Heart left ventricle (tissue), 16 donors: ENCODE data around the gene MAGEC1. TPM values are rescaled to one million over a fixed set of nuclear protein-coding genes. Genes with fewer than 3 reads are reported as not detected.

Source experiments
- ATAC-seq, 4 donors: fragments of 200-7000 bp; cut with Tn5 transposase; one replicate each; pipeline ENCODE4 v1.9.1; 2020 to 2022; ENCODE audit warnings: moderate library complexity in 4 of 4, mild to moderate bottlenecking in 3 of 4, moderate number of reproducible peaks in 1 of 4
- DNase-seq, 5 donors: peaks; one replicate each; pipeline ENCODE4 v3.0.0-alpha.2; 2020
- H3K27ac ChIP-seq, 12 donors: fragments of 200-600 bp; sonication (generic) in 4 of 12; one replicate each; pipeline versions ENCODE4 v1.5.0 to v1.8.0; 2016 to 2022; ENCODE audit warnings: mild to moderate bottlenecking in 2 of 12
- H3K27me3 ChIP-seq, 9 donors: fragments of 200-600 bp; sonication (generic) in 2 of 9; one replicate each; pipeline versions ENCODE4 v1.5.1 to v1.8.0; 2016 to 2022; ENCODE audit warnings: mild to moderate bottlenecking in 3 of 9
- H3K36me3 ChIP-seq, 9 donors: fragments of 200-600 bp; sonication (generic) in 2 of 9; one replicate each; pipeline versions ENCODE4 v1.5.0 to v1.8.0; 2018 to 2022; ENCODE audit warnings: mild to moderate bottlenecking in 2 of 9
- H3K4me1 ChIP-seq, 12 donors: fragments of 200-600 bp; sonication (generic) in 4 of 12; one replicate each; pipeline versions ENCODE4 v1.5.0 to v1.8.0; 2016 to 2022; ENCODE audit warnings: mild to moderate bottlenecking in 3 of 12
- H3K4me3 ChIP-seq, 12 donors: fragments of 200-600 bp; sonication (generic) in 4 of 12; one replicate each; pipeline versions ENCODE4 v1.5.0 to v1.8.0; 2017 to 2022; ENCODE audit warnings: mild to moderate bottlenecking in 9 of 12, moderate library complexity in 4 of 12
- H3K9me3 ChIP-seq, 12 donors: fragments of 200-600 bp; sonication (generic) in 4 of 12; one replicate each; pipeline versions ENCODE4 v1.5.0 to v1.8.0; 2016 to 2022; ENCODE audit warnings: mild to moderate bottlenecking in 1 of 12
- CTCF ChIP-seq, 12 donors: fragments of 200-600 bp; sonication (generic) in 4 of 12; IDR thresholded peaks; one replicate each; pipeline versions ENCODE4 v1.5.0 to v1.8.0; 2018 to 2022; ENCODE audit warnings: antibody characterized with exemption in 12 of 12, mild to moderate bottlenecking in 5 of 12
- POLR2A ChIP-seq, 2 donors: fragments of 450-650 bp; IDR thresholded peaks; one replicate each; pipeline ENCODE4 v1.6.1; 2017; ENCODE audit warnings: antibody characterized with exemption in 2 of 2, mild to moderate bottlenecking in 2 of 2, moderate library complexity in 2 of 2
- WGBS, 4 donors: extraction: QIAGEN DNeasy Blood & Tissue Kit in 2 of 4; methylation state at CpG; one replicate each; pipeline versions ENCODE4 v1.1.5 to v1.1.7; 2013 to 2018; 5-methylcytosine and 5-hydroxymethylcytosine counted together
- intact Hi-C, 10 donors: fragments of 100-400 bp; cut with DNase I; formaldehyde crosslinking; loops; one replicate each; pipeline versions ENCODE4 v1.11.1 to v1.14.2; 2022
- polyA plus RNA-seq, 2 donors: library from polyadenylated mRNA; stranded (reverse); fragments of 200-250 nt; gene quantifications; one replicate each; pipeline ENCODE4 v1.2.3, GENCODE V29; 2013
- total RNA-seq, 9 donors: library from RNA; depleted of rRNA in 2 of 9; stranded (reverse); fragments of >200 nt in 2 of 9; fragmentation: NEBNext Ultra II Directional in 3 of 9; extraction: Animal tissue kit (Norgen Biotek cat#: 25700) in 3 of 9; gene quantifications; one replicate each; pipeline versions ENCODE4 v1.1.0 to v1.2.4, GENCODE V29; 2016 to 2023
- donor health status: ischemic (EF 13 %, LVEDD 7.1; RV severe dilation, severe dysfunction).
- donor health status: healthy with polysubstance abuse.
- donor health status: DM: no; HTN: yes; CAD: no.
- donor health status: DM: no; HTN: no; CAD: no.
- donor health status: ischemic (EF 25% LVEDD 6.9; RV normal size, moderate dysfunction).
- donor health status: ischemic (EF 25% LVEDD 5.7; RV mildly dilated, moderate dysfunction).
- donor health status: healthy.
- donor health status: DM: yes; HTN: yes; CAD: no.
- donor health status: ischemic (EF 35%, LVEDD 5.7; RV mildly dilated, moderate dysfunction).
- donor health status: nonischemic (EF 11% LVEDD 7.7; RV severe dilation, severe dysfunction).
- donor health status: DM: yes; HTN: yes; CAD: no.
- donor health status: PGD.
- donor health status: ischemic (EF 29% LVEDD 5.4; RV normal size, mild dysfunction).
- donor health status: nonischemic (EF 23%, LVEDD 6.1; RV moderate dilation, normal function).

MAGEC1 gene
- total and polyA plus RNA-seq, 11 donors: not detected

- no peak overlapping the region for H3K27ac ChIP-seq
- no peak for DNase-seq
- intact Hi-C loops: no loop called here
- no peak overlapping the region for H3K4me3 ChIP-seq
- no peaks in the 10 kb centered on the region for H3K36me3 ChIP-seq
- TF ChIP-seq POLR2A (IDR thresholded peaks at IDR 0.05) (no peak), CTCF (IDR thresholded peaks at IDR 0.05) (no peak)
- H3K4me1 ChIP-seq: no peaks in the 10 kb centered on the region
- 81 to 95% (median 83%) methylated on average over 2 of the region's 2 CpGs for WGBS, 4 donors
- no peaks in the 10 kb centered on the region for H3K27me3 ChIP-seq
- peaks cover 0 to 5% (median 0%) of the 10 kb centered on the region in 12 donors for H3K9me3 ChIP-seq
- no peak for ATAC-seq
These were observed 32.0 kb downstream of the MAGEC1 start for GRCh38 chrX:141935645-141936044.

GRCh38 chrX:141936080-141936479 lies 32.4 kb downstream of the MAGEC1 start:
- 47 to 78% (median 70%) methylated on average over 1 of the region's 1 CpG for WGBS, 4 donors
- Histone ChIP-seq H3K9me3 (peaks cover 0 to 5% (median 0%) of the 10 kb centered on the region in 12 donors), H3K27ac (no peak overlapping the region), H3K36me3 (no peaks in the 10 kb centered on the region), H3K4me1 (no peaks in the 10 kb centered on the region), H3K27me3 (no peaks in the 10 kb centered on the region), H3K4me3 (no peak overlapping the region)
- no peak for TF ChIP-seq POLR2A (IDR thresholded peaks at IDR 0.05)
- no peak for ATAC-seq
- intact Hi-C loops: no loop called here
- DNase-seq: no peak

- Histone ChIP-seq H3K9me3 (peaks cover 0 to 5% (median 0%) of the 10 kb centered on the region in 12 donors), H3K4me1 (no peaks in the 10 kb centered on the region), H3K27me3 (no peaks in the 10 kb centered on the region), H3K4me3 (no peak overlapping the region), H3K36me3 (no peaks in the 10 kb centered on the region), H3K27ac (no peak overlapping the region)
- ATAC-seq (no peak), DNase-seq (no peak)
- TF ChIP-seq CTCF (IDR thresholded peaks at IDR 0.05) (no peak), POLR2A (IDR thresholded peaks at IDR 0.05) (no peak)
- WGBS, 4 donors: 72 to 84% (median 75%) methylated on average over 2 of the region's 2 CpGs
- intact Hi-C loops: no loop called here
These were observed 37.5 kb downstream of the MAGEC1 start for GRCh38 chrX:141941234-141941633.

GRCh38 chrX:141945426-141945825 lies 41.7 kb downstream of the MAGEC1 start:
- intact Hi-C loops: no loop called here
- no peaks in the 10 kb centered on the region for H3K36me3 ChIP-seq
- DNase-seq: no peak

More at GRCh38 chrX:141945426-141945825, 41.7 kb downstream of the MAGEC1 start:
- ATAC-seq: no peak
- TF ChIP-seq CTCF (IDR thresholded peaks at IDR 0.05): no peak
- TF ChIP-seq POLR2A (IDR thresholded peaks at IDR 0.05): no peak
- WGBS, 4 donors: 63 to 85% (median 70%) methylated on average over 7 of the region's 7 CpGs
- Histone ChIP-seq H3K27ac (no peak overlapping the region), H3K4me3 (no peak overlapping the region), H3K4me1 (no peaks in the 10 kb centered on the region), H3K9me3 (no peaks in the 10 kb centered on the region), H3K27me3 (no peaks in the 10 kb centered on the region)
